ENCODE data around the gene SPATA6.
A peak's percentile ranks its signal among the peaks of the same experiment; 100 is the strongest.
"Not testable (repeated sequence)": the region's sequence is repeated elsewhere in the genome, so short reads cannot be mapped to it uniquely, and the experiment has no call there.

The SPATA6 gene

GRCh38 chr1:48356901-48357300 lies 115.1 kb downstream of the SPATA6 start:
- DNase-seq (ENCODE audit: low read depth): no peak

- no peak for DNase-seq (ENCODE audit: low read depth)
Observed at GRCh38 chr1:48344373-48344772, 127.6 kb downstream of the SPATA6 start.

- peak; percentile 3 for DNase-seq (ENCODE audit: low read depth)
Observed at GRCh38 chr1:48341221-48341620, 130.8 kb downstream of the SPATA6 start.

- DNase-seq (ENCODE audit: low read depth): no peak
Observed at GRCh38 chr1:48338257-48338656, 133.7 kb downstream of the SPATA6 start.

GRCh38 chr1:48333316-48333715 lies 138.7 kb downstream of the SPATA6 start:
- DNase-seq (ENCODE audit: low read depth): no peak

- DNase-seq (ENCODE audit: low read depth): no peak
Observed at GRCh38 chr1:48332115-48332514, 139.9 kb downstream of the SPATA6 start.

GRCh38 chr1:48329905-48330304 lies 142.1 kb downstream of the SPATA6 start:
- DNase-seq (ENCODE audit: low read depth): no peak

GRCh38 chr1:48329486-48329885 lies 142.5 kb downstream of the SPATA6 start:
- no peak for DNase-seq (ENCODE audit: low read depth)

- not testable (repeated sequence) for DNase-seq (ENCODE audit: low read depth)
Observed at GRCh38 chr1:48311829-48312228, 160.2 kb downstream of the SPATA6 start.

GRCh38 chr1:48309564-48310082 lies 162.4 kb downstream of the SPATA6 start:
- no peak for DNase-seq (ENCODE audit: low read depth)

GRCh38 chr1:48302652-48303051 lies 169.4 kb downstream of the SPATA6 start:
- DNase-seq (ENCODE audit: low read depth): no peak

GRCh38 chr1:48294656-48295055 lies 177.3 kb downstream of the SPATA6 start:
- no peak for DNase-seq (ENCODE audit: low read depth)

GRCh38 chr1:48294094-48294493 lies 177.9 kb downstream of the SPATA6 start:
- not testable (repeated sequence) for DNase-seq (ENCODE audit: low read depth)

- DNase-seq (ENCODE audit: low read depth): no peak
Observed at GRCh38 chr1:48292706-48293105, 179.3 kb downstream of the SPATA6 start.

GRCh38 chr1:48291421-48291820 lies 180.6 kb downstream of the SPATA6 start:
- DNase-seq (ENCODE audit: low read depth): no peak

- DNase-seq (ENCODE audit: low read depth): no peak
Observed at GRCh38 chr1:48285525-48285924, 186.5 kb downstream of the SPATA6 start.

GRCh38 chr1:48284696-48285420 lies 187.1 kb downstream of the SPATA6 start:
- DNase-seq (ENCODE audit: low read depth): not testable (repeated sequence)

GRCh38 chr1:48282329-48282728 lies 189.7 kb downstream of the SPATA6 start:
- not testable (repeated sequence) for DNase-seq (ENCODE audit: low read depth)

GRCh38 chr1:48277437-48277836 lies 194.6 kb downstream of the SPATA6 start:
- not testable (repeated sequence) for DNase-seq (ENCODE audit: low read depth)

- no peak for DNase-seq (ENCODE audit: low read depth)
Observed at GRCh38 chr1:48266576-48266975, 205.4 kb downstream of the SPATA6 start.

GRCh38 chr1:48263041-48263440 lies 209.0 kb downstream of the SPATA6 start:
- no peak for DNase-seq (ENCODE audit: low read depth)

GRCh38 chr1:48261881-48262400 lies 210.1 kb downstream of the SPATA6 start:
- no peak for DNase-seq (ENCODE audit: low read depth)

- no peak for DNase-seq (ENCODE audit: low read depth)
Observed at GRCh38 chr1:48258106-48258505, 213.9 kb downstream of the SPATA6 start.

- no peak for DNase-seq (ENCODE audit: low read depth)
Observed at GRCh38 chr1:48254254-48254653, 217.8 kb downstream of the SPATA6 start.

Data from iris pigment epithelial cell (primary cell).